ENCODE data around the gene PPP1R10.
"Not testable (repeated sequence)": the region's sequence is repeated elsewhere in the genome, so short reads cannot be mapped to it uniquely, and the experiment has no call there.

The PPP1R10 gene

GRCh38 chr6:30599625-30600324 is 17.3 kb downstream of the PPP1R10 start:
- peaks cover 40% of the 10 kb centered on the region for H3K36me3 ChIP-seq (replicated peaks; ENCODE audit: low read depth, low read length)
- no peak overlapping the region for H3K27ac ChIP-seq (ENCODE audit: low read length)

DNA sequence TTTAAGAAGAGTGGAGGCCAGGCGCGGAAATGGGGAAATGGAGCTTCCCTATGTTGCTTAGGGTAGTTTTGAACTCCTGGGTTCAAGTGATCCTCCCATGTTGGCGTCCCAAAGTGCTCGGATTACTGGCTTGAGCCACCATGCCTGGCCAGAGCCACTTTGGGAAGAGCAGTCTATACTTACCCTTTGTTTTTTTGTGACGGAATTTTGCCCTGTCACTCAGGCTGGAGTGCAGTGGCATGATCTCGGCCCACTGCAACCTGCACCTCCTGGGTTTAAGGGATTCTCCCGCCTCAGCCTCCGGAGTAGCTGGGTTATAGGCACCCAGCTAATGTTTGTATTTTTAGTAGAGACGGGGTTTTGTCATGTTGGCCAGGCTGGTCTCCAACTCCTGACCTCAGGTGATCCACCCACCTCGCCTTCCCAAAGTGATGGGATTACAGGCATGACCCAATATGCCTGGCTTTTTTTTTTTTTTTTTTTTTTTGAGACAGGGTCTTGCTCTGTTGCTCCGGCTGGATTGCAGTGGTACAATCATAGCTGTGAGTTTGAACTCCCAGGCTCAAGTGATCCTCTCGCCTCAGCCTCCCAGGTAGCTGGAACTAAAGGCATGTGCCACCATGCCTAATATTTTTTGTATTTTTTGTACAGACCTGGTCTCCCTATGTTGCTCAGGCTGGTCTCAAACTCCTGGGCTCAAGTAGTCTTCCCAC is 18.0 kb downstream of the PPP1R10 start:
- Histone ChIP-seq H2AFZ (ENCODE audit: low read depth, low read length) (no peak overlapping the region), H3K27me3 (ENCODE audit: low read depth, low read length) (no peaks in the 10 kb centered on the region), H4K20me1 (ENCODE audit: insufficient read depth, low read length) (no peaks in the 10 kb centered on the region; the same call in 1 of the 2 replicates), H3K9me3 (ENCODE audit: insufficient read depth, low read length) (no peaks in the 10 kb centered on the region), H3K79me2 (ENCODE audit: low read length) (no peaks in the 10 kb centered on the region), H3K27ac (ENCODE audit: low read length) (no peak overlapping the region), H3K9ac (ENCODE audit: low read length) (no peak overlapping the region), H3K4me2 (ENCODE audit: low read length) (no peak overlapping the region), H3K4me3 (ENCODE audit: low read length) (no peak overlapping the region), H3K4me1 (ENCODE audit: low read length) (no peaks in the 10 kb centered on the region), H3K36me3 (replicated peaks; ENCODE audit: low read depth, low read length) (peaks cover 33% of the 10 kb centered on the region)
- TF ChIP-seq CTCF (IDR thresholded peaks at IDR 0.05; ENCODE audit: low read depth, low read length), result no peak
- no peak for TF ChIP-seq EZH2phosphoT487 (IDR thresholded peaks at IDR 0.05; ENCODE audit: low read depth)

More at GRCh38 chr6:30599625-30600324, 17.3 kb downstream of the PPP1R10 start:
- no peak overlapping the region for H3K4me2 ChIP-seq (ENCODE audit: low read length)
- no peak overlapping the region for H2AFZ ChIP-seq (ENCODE audit: low read depth, low read length)
- no peaks in the 10 kb centered on the region for H3K79me2 ChIP-seq (ENCODE audit: low read length)
- H3K9ac ChIP-seq (ENCODE audit: low read length), result no peak overlapping the region
- H3K27me3 ChIP-seq (ENCODE audit: low read depth, low read length), result no peaks in the 10 kb centered on the region
- no peaks in the 10 kb centered on the region for H3K9me3 ChIP-seq (ENCODE audit: insufficient read depth, low read length)
- H3K4me3 ChIP-seq (ENCODE audit: low read length), result no peak overlapping the region
- no peaks in the 10 kb centered on the region for H3K4me1 ChIP-seq (ENCODE audit: low read length)
- no peaks in the 10 kb centered on the region; the same call in 1 of the 2 replicates for H4K20me1 ChIP-seq (ENCODE audit: insufficient read depth, low read length)
- no peak for TF ChIP-seq EZH2phosphoT487 (IDR thresholded peaks at IDR 0.05; ENCODE audit: low read depth)
- TF ChIP-seq CTCF (IDR thresholded peaks at IDR 0.05; ENCODE audit: low read depth, low read length), result no peak

GRCh38 chr6:30597315-30598144 is 19.5 kb downstream of the PPP1R10 start:
- TF ChIP-seq CTCF (IDR thresholded peaks at IDR 0.05; ENCODE audit: low read depth, low read length), result peak; percentile 54
- not testable (repeated sequence) for H3K9ac ChIP-seq (ENCODE audit: low read length); H2AFZ ChIP-seq (ENCODE audit: low read depth, low read length); H3K4me2 ChIP-seq (ENCODE audit: low read length); H3K27ac ChIP-seq (ENCODE audit: low read length); H3K4me3 ChIP-seq (ENCODE audit: low read length); H3K9me3 ChIP-seq (ENCODE audit: insufficient read depth, low read length); H3K27me3 ChIP-seq (ENCODE audit: low read depth, low read length); H3K79me2 ChIP-seq (ENCODE audit: low read length); H3K4me1 ChIP-seq (ENCODE audit: low read length); H4K20me1 ChIP-seq (ENCODE audit: insufficient read depth, low read length)
- H3K36me3 ChIP-seq (replicated peaks; ENCODE audit: low read depth, low read length), result peaks cover 20% of the 10 kb centered on the region

- TF ChIP-seq CTCF (IDR thresholded peaks at IDR 0.05; ENCODE audit: low read depth, low read length) (no peak), EZH2phosphoT487 (IDR thresholded peaks at IDR 0.05; ENCODE audit: low read depth) (no peak)
- H4K20me1 ChIP-seq (ENCODE audit: insufficient read depth, low read length), result peaks cover 4% of the 10 kb centered on the region; the same call in 1 of the 2 replicates
- H2AFZ ChIP-seq (ENCODE audit: low read depth, low read length), result no peak overlapping the region
- no peaks in the 10 kb centered on the region for H3K4me1 ChIP-seq (ENCODE audit: low read length)
- peaks cover 15% of the 10 kb centered on the region for H3K79me2 ChIP-seq (ENCODE audit: low read length)
- H3K4me3 ChIP-seq (ENCODE audit: low read length), result no peak overlapping the region
- H3K9ac ChIP-seq (ENCODE audit: low read length), result no peak overlapping the region
- no peaks in the 10 kb centered on the region for H3K27me3 ChIP-seq (ENCODE audit: low read depth, low read length)
- H3K36me3 ChIP-seq (replicated peaks; ENCODE audit: low read depth, low read length), result peaks cover 20% of the 10 kb centered on the region
- no peaks in the 10 kb centered on the region for H3K9me3 ChIP-seq (ENCODE audit: insufficient read depth, low read length)
- H3K27ac ChIP-seq (ENCODE audit: low read length), result no peak overlapping the region
- no peak overlapping the region for H3K4me2 ChIP-seq (ENCODE audit: low read length)
Measured at GRCh38 chr6:30592287-30592686, 24.8 kb downstream of the PPP1R10 start.

All from OCI-LY3 (cell line).